ENCODE measurements around the gene TRIM74.
"Not testable (repeated sequence)": the region's sequence is repeated elsewhere in the genome, so short reads cannot be mapped to it uniquely, and the experiment has no call there.

Gene TRIM74

DNA sequence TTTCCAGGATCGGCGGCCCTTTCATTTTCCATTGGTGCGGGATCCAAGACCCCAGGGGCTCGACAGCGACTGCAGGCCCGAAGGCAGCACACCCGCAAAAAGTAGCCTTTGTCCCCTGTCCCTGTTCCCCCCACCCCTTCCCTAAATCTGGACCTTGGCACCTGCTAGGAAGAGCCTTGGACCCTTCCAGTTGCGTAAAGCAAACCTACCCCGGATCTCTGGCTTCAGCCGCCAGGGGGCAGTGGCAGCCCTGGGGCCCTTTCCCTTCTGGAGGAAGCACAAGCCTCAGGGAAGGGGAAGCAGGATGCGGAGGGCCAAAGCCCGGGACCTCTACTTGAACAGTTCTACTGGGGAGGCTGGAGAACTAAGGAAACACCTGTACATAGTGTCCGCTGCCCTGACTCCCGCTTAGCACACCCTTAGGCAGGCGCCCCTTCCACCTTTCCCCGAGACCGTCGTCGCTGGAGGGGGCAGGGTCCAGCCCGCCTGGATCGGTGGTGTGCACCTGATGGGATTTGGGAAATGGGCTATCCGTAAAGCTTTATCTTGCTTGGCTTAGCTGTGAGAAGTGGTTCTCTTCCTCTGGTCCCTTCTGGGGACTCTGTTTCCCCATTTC is 23.0 kb downstream of the TRIM74 start:
- not testable (repeated sequence) for H3K4me3 ChIP-seq (ENCODE audit: low read depth, low read length); DNase-seq; H3K27me3 ChIP-seq; H3K9me3 ChIP-seq; H3K4me1 ChIP-seq
- peaks cover 15% of the 10 kb centered on the region for H3K36me3 ChIP-seq
- TF ChIP-seq, protein P1, sequence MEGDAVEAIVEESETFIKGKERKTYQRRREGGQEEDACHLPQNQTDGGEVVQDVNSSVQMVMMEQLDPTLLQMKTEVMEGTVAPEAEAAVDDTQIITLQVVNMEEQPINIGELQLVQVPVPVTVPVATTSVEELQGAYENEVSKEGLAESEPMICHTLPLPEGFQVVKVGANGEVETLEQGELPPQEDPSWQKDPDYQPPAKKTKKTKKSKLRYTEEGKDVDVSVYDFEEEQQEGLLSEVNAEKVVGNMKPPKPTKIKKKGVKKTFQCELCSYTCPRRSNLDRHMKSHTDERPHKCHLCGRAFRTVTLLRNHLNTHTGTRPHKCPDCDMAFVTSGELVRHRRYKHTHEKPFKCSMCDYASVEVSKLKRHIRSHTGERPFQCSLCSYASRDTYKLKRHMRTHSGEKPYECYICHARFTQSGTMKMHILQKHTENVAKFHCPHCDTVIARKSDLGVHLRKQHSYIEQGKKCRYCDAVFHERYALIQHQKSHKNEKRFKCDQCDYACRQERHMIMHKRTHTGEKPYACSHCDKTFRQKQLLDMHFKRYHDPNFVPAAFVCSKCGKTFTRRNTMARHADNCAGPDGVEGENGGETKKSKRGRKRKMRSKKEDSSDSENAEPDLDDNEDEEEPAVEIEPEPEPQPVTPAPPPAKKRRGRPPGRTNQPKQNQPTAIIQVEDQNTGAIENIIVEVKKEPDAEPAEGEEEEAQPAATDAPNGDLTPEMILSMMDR (IDR thresholded peaks at IDR 0.05; ENCODE audit: low read depth, low read length), result peak; percentile 49

DNA sequence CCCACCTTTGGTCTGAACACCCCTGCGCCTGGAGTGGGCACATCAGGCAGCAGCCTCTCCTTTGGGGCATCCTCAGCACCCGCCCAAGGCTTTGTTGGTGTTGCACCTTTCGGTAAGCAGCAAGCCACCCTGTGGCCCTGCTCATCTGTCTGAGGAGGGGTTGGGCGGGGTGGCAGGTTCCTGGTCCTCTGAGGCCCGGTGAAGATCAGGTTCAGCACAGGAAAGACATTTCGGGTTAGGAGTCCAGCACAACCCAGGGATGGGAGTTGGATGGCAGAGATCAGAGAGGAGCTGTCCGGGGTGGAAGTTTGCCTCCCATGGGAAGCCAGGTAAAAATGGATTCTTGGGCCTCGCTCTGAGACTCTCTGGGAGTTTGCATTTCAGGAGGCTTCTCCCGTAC is 23.7 kb downstream of the TRIM74 start:
- not testable (repeated sequence) for DNase-seq; H3K4me1 ChIP-seq; H3K4me3 ChIP-seq (ENCODE audit: low read depth, low read length); H3K9me3 ChIP-seq; H3K27me3 ChIP-seq
- peaks cover 15% of the 10 kb centered on the region for H3K36me3 ChIP-seq

DNA sequence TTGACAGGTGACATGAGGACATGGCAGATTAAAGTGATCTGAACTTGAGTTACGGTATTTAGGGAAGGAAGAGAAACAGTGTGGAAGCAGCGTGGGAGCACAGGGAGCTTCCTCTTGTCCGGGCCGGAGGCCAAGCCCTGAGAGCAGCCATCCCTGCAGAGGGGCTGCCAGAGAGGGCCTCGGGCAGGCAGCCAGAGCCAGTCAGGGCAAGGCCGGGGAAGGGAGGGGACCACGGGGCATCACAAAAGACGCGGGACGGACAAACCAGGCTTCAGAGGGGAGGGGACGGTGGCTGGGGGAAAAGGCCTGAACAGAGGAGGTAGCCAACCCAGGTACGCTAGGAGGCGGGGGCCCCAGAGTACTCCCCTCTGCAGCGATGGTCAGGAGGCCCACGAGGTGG is 24.3 kb downstream of the TRIM74 start:
- DNase-seq; H3K4me1 ChIP-seq; H3K4me3 ChIP-seq (ENCODE audit: low read depth, low read length); H3K27me3 ChIP-seq; H3K9me3 ChIP-seq: not testable (repeated sequence)
- H3K36me3 ChIP-seq, result peaks cover 14% of the 10 kb centered on the region

DNA sequence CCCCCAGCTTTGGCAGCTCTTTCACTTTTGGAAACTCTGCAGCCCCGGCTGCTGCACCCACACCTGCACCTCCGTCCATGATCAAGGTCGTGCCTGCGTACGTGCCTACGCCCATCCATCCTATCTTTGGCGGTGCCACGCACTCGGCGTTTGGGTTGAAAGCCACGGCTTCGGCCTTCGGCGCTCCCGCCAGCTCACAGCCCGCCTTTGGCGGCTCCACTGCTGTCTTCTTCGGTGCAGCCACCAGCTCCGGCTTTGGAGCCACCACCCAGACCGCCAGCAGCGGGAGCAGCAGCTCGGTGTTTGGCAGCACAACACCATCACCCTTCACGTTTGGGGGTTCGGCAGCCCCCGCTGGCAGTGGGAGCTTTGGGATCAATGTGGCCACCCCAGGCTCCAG is 26.3 kb downstream of the TRIM74 start:
- DNase-seq; H3K4me3 ChIP-seq (ENCODE audit: low read depth, low read length); H3K4me1 ChIP-seq; H3K27me3 ChIP-seq; H3K9me3 ChIP-seq: not testable (repeated sequence)
- peaks cover 20% of the 10 kb centered on the region for H3K36me3 ChIP-seq

DNA sequence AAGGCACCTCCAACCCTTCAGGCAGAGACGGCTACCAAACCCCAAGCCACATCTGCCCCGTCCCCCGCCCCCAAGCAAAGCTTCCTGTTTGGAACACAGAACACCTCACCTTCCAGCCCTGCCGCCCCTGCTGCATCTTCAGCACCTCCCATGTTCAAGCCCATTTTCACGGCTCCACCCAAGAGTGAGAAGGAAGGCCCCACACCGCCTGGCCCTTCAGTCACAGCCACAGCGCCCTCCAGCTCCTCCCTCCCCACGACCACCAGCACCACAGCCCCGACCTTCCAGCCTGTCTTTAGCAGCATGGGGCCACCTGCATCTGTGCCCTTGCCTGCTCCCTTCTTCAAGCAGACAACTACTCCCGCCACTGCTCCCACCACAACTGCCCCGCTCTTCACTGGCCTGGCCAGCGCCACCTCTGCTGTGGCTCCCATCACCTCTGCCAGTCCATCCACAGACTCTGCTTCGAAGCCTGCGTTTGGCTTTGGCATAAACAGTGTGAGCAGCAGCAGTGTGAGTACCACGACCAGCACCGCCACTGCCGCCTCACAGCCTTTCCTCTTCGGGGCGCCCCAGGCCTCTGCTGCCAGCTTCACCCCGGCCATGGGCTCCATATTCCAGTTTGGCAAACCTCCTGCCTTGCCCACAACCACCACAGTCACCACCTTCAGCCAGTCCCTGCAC is 27.1 kb downstream of the TRIM74 start:
- H3K4me1 ChIP-seq; H3K9me3 ChIP-seq; H3K4me3 ChIP-seq (ENCODE audit: low read depth, low read length); DNase-seq; H3K27me3 ChIP-seq: not testable (repeated sequence)
- peaks cover 23% of the 10 kb centered on the region for H3K36me3 ChIP-seq

DNA sequence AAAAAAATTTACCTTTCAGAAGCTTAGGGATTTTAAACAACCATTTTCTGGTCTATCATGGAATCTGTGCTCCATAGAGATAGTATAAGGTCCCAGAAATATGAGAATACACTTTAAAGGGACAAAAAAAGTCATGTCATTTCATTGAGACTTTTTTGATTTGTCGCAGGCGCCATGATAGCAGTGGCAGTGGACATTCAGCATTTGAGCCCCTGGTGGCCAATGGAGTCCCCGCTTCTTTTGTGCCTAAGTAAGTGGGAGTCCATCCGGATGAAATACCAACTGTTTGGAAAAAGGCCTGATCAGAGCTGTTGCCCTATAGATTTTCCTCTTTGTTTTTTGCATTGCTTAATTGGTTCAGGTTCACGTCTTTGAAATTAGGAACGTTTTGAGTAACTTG is 41.0 kb downstream of the TRIM74 start:
- H3K4me1 ChIP-seq, result not testable (repeated sequence)
- TF ChIP-seq, protein P1 (IDR thresholded peaks at IDR 0.05; ENCODE audit: low read depth, low read length), result peak; percentile 25

DNA sequence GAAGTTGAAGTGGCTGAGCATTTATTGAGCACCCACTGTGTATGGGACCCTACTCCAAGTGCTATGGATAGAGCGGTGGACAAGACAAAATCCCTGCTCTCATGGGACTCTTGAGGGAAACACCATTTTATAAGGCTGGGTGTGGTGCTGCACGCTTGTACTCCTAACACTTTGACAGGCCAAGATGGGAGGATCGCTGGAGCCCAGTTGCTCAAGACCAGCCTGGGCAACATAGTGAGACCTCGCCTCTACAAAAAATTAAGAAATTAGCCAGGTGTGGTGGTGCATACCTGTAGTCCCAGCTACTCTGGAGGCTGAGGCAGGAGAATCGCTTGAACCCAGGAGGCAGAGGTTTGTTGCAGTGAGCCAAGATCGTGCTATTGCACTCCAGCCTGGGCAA is 41.5 kb downstream of the TRIM74 start:
- DNase-seq; H3K27me3 ChIP-seq; H3K4me3 ChIP-seq (ENCODE audit: low read depth, low read length); H3K9me3 ChIP-seq; H3K4me1 ChIP-seq: not testable (repeated sequence)
- peaks cover 48% of the 10 kb centered on the region for H3K36me3 ChIP-seq

More for the DNA sequence above, 41.0 kb downstream of the TRIM74 start:
- H3K36me3 ChIP-seq, result peaks cover 48% of the 10 kb centered on the region
- H3K9me3 ChIP-seq; H3K27me3 ChIP-seq; H3K4me3 ChIP-seq (ENCODE audit: low read depth, low read length); DNase-seq: not testable (repeated sequence)

DNA sequence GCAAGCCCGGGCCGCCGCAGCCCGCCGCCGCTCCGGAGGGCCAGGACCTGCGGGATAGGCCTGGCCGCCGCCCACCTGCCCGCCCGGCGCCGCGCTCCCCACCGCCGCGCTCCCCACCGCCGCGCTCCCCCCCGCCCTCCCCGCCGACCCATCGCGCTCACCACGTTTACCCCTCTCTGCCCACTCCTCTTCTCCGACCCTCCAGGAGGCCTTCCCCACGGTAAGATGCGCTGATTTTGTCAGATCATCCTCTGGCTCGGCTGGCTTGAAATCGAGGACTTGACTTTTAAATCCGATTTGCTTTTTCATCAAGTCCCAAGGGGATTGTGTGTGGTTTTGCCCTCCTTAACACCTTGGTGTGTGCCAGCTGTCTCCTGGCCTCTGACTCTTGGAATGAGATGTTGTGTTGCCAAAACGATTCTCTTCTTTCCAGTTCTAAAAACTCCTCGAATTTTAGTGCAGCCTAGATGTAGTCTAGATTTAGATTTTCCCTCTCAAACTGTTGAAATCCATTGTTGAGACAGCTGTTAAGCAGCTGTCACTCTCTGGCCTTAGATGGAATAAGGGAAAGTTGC is 43.6 kb downstream of the TRIM74 start:
- TF ChIP-seq, protein P1 (IDR thresholded peaks at IDR 0.05; ENCODE audit: low read depth, low read length), result no peak
- Histone ChIP-seq H3K27me3 (no peaks in the 10 kb centered on the region), H3K4me3 (ENCODE audit: low read depth, low read length) (peak overlapping the region; percentile 89), H3K4me1 (no peaks in the 10 kb centered on the region), H3K9me3 (no peaks in the 10 kb centered on the region), H3K36me3 (peaks cover 38% of the 10 kb centered on the region)
- DNase-seq, result no peak

Data from BE2C (cell line).